Nephron progenitor cell (in vitro differentiated cells): ENCODE results near the gene PLXNA1.

Source experiments
- DNase-seq: peaks from one replicate; pipeline ENCODE4 v3.0.0; 2021
- H3K27ac Mint-ChIP-seq: 2 replicates; pipeline ENCODE4 v1.8.0; 2021; ENCODE audit warnings: mild to moderate bottlenecking, moderate library complexity, mixed read lengths
- H3K27me3 Mint-ChIP-seq: 2 replicates; pipeline ENCODE4 v1.8.0; 2021; ENCODE audit warnings: mild to moderate bottlenecking, low read depth, mixed read lengths; ENCODE audit not compliant: poor library complexity
- H3K36me3 Mint-ChIP-seq: 2 replicates; pipeline ENCODE4 v1.8.0; 2021; ENCODE audit warnings: low read depth, mixed read lengths
- H3K4me1 Mint-ChIP-seq: 2 replicates; pipeline ENCODE4 v1.8.0; 2021; ENCODE audit warnings: mixed read lengths
- H3K4me3 Mint-ChIP-seq: 2 replicates; pipeline ENCODE4 v1.8.0; 2021; ENCODE audit warnings: mild to moderate bottlenecking, moderate library complexity, mixed read lengths
- H3K9me3 Mint-ChIP-seq: 2 replicates; pipeline ENCODE4 v1.8.0; 2021; ENCODE audit warnings: mild to moderate bottlenecking, moderate library complexity, mixed read lengths
- TF ChIP-seq, protein P1 (sequence below): fragments of 200-600 bp; sonication (generic); IDR thresholded peaks from 2 replicates; pipeline ENCODE4 v1.5.0; 2021; ENCODE audit warnings: antibody characterized with exemption

Gene PLXNA1

DNA sequence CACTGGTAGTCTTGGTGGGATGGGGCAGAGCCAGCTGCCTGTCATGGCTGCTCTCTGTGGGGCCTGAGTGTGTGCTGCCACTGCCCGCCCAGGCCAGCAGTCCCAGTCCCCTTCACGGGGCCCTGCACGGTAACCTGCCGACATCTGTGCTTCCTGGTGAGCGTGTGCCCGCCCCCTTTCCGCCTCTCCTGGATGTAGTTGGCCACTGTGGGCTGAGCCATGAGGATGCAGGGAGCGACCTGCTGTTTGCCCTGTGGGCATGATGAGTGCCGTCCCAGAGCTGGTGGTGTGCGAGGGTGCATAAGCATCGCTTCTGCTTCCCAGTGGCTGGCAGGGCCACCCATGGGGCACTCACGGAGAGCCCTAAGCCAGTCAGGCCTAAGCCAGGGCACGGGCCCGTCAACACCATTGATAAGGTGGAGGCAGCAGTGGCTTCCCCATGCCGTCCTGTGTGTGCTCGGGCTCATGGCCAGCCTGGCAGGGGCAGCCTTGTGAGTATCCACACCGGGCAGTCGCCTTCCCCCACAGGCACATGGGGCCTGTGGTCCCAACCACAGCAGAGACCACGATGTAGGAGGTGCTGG, 14.6 kb downstream of the PLXNA1 start:
- TF ChIP-seq, protein P1, sequence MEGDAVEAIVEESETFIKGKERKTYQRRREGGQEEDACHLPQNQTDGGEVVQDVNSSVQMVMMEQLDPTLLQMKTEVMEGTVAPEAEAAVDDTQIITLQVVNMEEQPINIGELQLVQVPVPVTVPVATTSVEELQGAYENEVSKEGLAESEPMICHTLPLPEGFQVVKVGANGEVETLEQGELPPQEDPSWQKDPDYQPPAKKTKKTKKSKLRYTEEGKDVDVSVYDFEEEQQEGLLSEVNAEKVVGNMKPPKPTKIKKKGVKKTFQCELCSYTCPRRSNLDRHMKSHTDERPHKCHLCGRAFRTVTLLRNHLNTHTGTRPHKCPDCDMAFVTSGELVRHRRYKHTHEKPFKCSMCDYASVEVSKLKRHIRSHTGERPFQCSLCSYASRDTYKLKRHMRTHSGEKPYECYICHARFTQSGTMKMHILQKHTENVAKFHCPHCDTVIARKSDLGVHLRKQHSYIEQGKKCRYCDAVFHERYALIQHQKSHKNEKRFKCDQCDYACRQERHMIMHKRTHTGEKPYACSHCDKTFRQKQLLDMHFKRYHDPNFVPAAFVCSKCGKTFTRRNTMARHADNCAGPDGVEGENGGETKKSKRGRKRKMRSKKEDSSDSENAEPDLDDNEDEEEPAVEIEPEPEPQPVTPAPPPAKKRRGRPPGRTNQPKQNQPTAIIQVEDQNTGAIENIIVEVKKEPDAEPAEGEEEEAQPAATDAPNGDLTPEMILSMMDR: no peak
- H3K4me1 Mint-ChIP-seq: peaks cover 16% of the 10 kb centered on the region
- H3K36me3 Mint-ChIP-seq: no peaks in the 10 kb centered on the region
- no peaks in the 10 kb centered on the region for H3K9me3 Mint-ChIP-seq
- no peaks in the 10 kb centered on the region for H3K27me3 Mint-ChIP-seq
- no peak overlapping the region for H3K4me3 Mint-ChIP-seq
- no peak for DNase-seq
- peak overlapping the region; percentile 82 for H3K27ac Mint-ChIP-seq

DNA sequence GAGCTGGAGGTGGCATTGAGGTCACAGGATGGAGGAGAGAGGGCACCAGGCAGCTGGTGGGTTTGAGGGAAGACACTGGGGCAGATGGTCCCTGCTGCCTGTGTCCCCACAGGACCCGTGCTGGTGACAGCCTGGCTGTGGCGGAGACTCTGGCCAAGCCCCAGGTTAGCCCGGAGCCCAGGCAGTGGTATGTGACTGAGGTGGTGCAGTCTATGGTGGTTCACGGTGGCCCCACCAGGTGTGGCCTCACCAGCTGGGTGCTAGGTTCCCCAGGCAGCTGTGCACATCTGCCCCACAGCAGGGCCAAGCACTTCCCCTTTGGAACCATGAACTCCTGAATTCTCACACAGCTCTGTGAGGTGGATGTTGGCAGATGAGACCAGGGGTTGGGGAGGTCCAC, 15.4 kb downstream of the PLXNA1 start:
- H3K9me3 Mint-ChIP-seq: no peaks in the 10 kb centered on the region
- DNase-seq: no peak
- H3K36me3 Mint-ChIP-seq: no peaks in the 10 kb centered on the region
- H3K4me3 Mint-ChIP-seq: no peak overlapping the region
- peak overlapping the region; percentile 82 for H3K27ac Mint-ChIP-seq
- peaks cover 20% of the 10 kb centered on the region for H3K4me1 Mint-ChIP-seq
- H3K27me3 Mint-ChIP-seq: no peaks in the 10 kb centered on the region
- TF ChIP-seq, protein P1: no peak

DNA sequence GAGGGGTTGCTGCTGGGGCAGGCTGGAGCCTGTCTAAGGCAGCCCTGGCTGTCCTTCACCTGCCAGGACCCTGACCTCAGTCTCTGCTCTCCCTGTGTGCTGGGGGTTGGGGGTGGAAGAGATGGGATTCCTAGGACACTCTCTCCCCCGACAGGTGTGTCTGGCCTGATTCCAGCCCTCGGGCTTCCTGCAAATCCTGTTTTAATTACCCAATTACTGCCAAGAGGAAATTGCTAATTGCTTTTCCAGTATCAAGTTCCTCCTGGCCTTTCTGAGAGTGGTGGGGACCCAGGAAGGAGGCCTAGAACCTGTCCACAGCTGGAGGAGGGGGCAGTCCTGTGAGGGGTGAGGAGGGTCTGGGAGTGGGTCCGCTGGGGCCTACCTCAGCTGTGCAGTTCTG, 15.8 kb downstream of the PLXNA1 start:
- TF ChIP-seq, protein P1: no peak
- H3K4me1 Mint-ChIP-seq: peaks cover 20% of the 10 kb centered on the region
- H3K27ac Mint-ChIP-seq: no peak overlapping the region
- DNase-seq: no peak
- no peaks in the 10 kb centered on the region for H3K27me3 Mint-ChIP-seq
- H3K9me3 Mint-ChIP-seq: no peaks in the 10 kb centered on the region
- H3K4me3 Mint-ChIP-seq: no peak overlapping the region
- H3K36me3 Mint-ChIP-seq: no peaks in the 10 kb centered on the region

DNA sequence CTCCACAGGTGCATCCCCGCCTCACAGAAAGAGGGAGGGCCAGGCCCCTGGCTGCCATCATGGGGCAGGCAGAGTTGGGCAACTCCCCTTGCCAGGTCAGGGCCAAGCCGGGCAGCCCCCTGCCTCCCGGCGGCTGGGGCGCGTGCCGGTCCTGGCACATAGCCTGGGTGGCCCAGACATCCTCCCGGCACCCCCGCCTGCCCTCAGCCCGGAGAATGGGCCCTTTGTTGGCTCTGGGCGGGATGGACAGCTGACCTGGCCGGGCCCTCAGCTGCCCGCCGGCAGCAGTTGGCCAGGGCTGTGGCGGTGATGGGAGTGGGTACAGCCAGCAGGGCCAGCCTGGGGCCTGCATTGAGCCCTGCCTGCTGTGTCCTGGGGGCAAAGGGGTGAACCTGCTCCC, 16.5 kb downstream of the PLXNA1 start:
- Mint-ChIP-seq H3K27ac (no peak overlapping the region), H3K36me3 (no peaks in the 10 kb centered on the region), H3K4me3 (no peak overlapping the region), H3K4me1 (peaks cover 20% of the 10 kb centered on the region), H3K9me3 (no peaks in the 10 kb centered on the region), H3K27me3 (no peaks in the 10 kb centered on the region)
- TF ChIP-seq, protein P1: no peak
- DNase-seq: no peak

DNA sequence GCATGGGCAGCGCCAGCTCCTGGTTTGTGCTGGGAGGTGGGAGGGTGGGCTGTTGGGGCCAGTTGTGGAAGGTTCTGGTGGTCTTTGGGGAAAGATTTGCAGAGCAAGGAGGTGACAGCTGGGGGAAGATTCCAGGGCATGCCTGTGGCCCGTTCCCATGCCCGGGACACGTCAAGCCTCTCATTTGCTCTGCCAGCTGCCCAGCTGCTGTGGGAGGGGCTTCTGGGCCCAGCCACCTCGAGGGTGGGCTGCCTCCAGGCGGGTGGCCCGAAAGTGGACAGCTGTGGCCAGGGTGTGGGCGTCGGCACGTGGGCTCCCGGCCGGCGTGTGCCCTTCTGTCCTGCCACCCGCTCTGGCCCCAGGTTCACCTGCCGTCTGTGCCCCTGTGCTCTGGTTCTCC, 17.2 kb downstream of the PLXNA1 start:
- no peak for DNase-seq
- TF ChIP-seq, protein P1: no peak
- H3K27ac Mint-ChIP-seq: no peak overlapping the region
- no peaks in the 10 kb centered on the region for H3K36me3 Mint-ChIP-seq
- no peaks in the 10 kb centered on the region for H3K27me3 Mint-ChIP-seq
- no peaks in the 10 kb centered on the region for H3K9me3 Mint-ChIP-seq
- H3K4me1 Mint-ChIP-seq: peaks cover 20% of the 10 kb centered on the region
- no peak overlapping the region for H3K4me3 Mint-ChIP-seq

DNA sequence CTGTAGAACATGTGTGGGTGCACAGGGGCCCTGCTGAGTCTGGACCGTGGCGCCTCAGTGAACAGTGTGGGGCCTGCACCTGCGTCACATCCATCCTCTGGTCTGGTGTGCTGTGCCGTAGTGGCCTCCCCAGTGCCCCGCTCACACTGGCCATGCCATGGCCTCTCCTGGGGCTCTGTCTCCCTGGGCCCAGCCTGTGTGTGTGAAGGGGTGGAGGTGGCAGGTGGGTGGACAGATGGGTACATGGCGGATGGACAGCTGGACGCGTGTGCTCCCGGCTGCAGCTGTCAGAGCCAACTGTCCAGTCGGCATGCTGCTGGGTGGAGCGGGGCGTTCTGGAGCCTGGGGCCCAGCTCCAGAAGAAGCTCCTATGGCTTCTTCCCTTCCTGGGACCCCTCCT, 17.8 kb downstream of the PLXNA1 start:
- DNase-seq: no peak
- Mint-ChIP-seq H3K4me3 (no peak overlapping the region), H3K36me3 (no peaks in the 10 kb centered on the region), H3K27me3 (no peaks in the 10 kb centered on the region), H3K4me1 (peaks cover 20% of the 10 kb centered on the region), H3K27ac (no peak overlapping the region), H3K9me3 (no peaks in the 10 kb centered on the region)
- TF ChIP-seq, protein P1: no peak
